ENCODE measurements around the gene CYSTM1. TPM values are rescaled to one million over a fixed set of nuclear protein-coding genes. Genes with fewer than 3 reads are reported as not detected.

Gene CYSTM1
- polyA plus RNA-seq, 1 experiment: 33.1 TPM

DNA sequence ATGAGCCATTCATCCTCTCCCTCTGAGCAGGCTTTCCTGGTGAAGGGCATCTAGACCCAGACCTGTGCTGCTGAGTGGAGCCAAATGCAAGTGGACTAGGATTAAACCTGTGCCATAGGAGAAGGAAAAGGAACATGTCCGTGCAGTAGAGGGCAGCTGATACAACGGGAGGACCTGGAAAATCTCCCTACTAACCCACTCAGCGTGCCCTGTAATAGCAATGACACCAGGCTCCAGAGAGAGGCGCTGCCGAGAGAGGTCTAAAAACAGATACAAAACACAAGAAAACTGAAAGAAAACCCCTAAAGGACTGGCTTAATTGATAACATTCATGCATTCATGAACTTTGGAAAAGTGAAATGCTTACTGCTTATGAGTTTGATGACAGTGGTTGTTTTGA lies 67.1 kb downstream of the CYSTM1 start:
- H3K27me3 ChIP-seq (ENCODE audit: control insufficient read depth, insufficient read depth, low read length): no peaks in the 10 kb centered on the region
- H3K36me3 ChIP-seq (ENCODE audit: control insufficient read depth, insufficient read depth, low read length): no peaks in the 10 kb centered on the region
- no peak overlapping the region for H3K4me3 ChIP-seq (ENCODE audit: low read depth, low read length)
- ChIA-PET POLR2A (no interaction called here), CTCF (interaction anchor here (1.0 to 23.5 kb wide), 4 partner anchors 20 to 121 kb away, joined by 3 to 813 read pairs (median 117); partner anchors contain the start of genes HBEGF and SLC4A9)
- TF ChIP-seq CTCF (IDR thresholded peaks at IDR 0.05; ENCODE audit: insufficient read depth, low read depth, low read length): no peak
- no peak for DNase-seq (ENCODE audit: low read depth)

GRCh38 chr5:140242890-140243585 lies 68.0 kb downstream of the CYSTM1 start:
- Histone ChIP-seq H3K36me3 (ENCODE audit: control insufficient read depth, insufficient read depth, low read length) (no peaks in the 10 kb centered on the region), H3K27me3 (ENCODE audit: control insufficient read depth, insufficient read depth, low read length) (no peaks in the 10 kb centered on the region), H3K4me3 (ENCODE audit: low read depth, low read length) (no peak overlapping the region)
- no peak for DNase-seq (ENCODE audit: low read depth)
- ChIA-PET POLR2A (no interaction called here), CTCF (interaction anchor here (0.6 to 23.5 kb wide), 10 partner anchors 12 to 479 kb away, joined by 3 to 813 read pairs (median 16); partner anchors contain the start of genes HBEGF and SLC4A9)
- no peak for TF ChIP-seq CTCF (IDR thresholded peaks at IDR 0.05; ENCODE audit: insufficient read depth, low read depth, low read length)

DNA sequence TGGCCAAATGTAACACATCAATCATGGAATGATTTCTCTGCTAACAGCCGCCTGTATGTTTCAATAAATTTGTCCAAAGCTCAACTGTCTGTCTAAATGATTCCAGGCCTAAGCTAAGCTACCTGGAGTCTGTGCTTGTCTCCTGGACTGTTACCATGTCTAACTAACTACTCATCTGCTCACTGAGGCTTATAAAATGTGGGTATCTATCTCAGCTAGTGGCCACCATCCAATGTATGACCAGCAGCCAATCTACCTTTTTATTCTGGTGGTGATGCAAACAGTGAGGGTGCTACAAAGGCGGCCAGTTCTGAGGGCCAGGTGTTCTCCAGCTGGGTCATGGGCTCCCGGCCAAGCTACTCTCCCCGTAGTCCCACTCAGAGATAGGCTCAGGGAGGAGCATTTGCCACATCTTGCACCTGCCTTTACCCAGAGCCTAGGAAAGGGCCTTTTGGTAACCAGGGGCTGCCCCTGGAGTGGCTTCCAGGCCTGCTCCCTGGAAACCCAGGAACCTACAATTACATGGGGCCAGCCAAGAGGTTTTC lies 68.8 kb downstream of the CYSTM1 start:
- H3K4me3 ChIP-seq (ENCODE audit: low read depth, low read length): no peak overlapping the region
- no peaks in the 10 kb centered on the region for H3K27me3 ChIP-seq (ENCODE audit: control insufficient read depth, insufficient read depth, low read length)
- no peak for DNase-seq (ENCODE audit: low read depth)
- TF ChIP-seq CTCF (IDR thresholded peaks at IDR 0.05; ENCODE audit: insufficient read depth, low read depth, low read length): no peak
- H3K36me3 ChIP-seq (ENCODE audit: control insufficient read depth, insufficient read depth, low read length): no peaks in the 10 kb centered on the region
- ChIA-PET CTCF (interaction anchor here (0.8 to 23.5 kb wide), 27 partner anchors 11 to 479 kb away, joined by 3 to 813 read pairs (median 5); partner anchors contain the start of genes ANKHD1, HBEGF and SLC4A9), POLR2A (interaction anchor here (0.6 kb wide), 1 partner anchor 9 kb away, joined by 5 read pairs; no protein-coding TSS in a partner anchor)

DNA sequence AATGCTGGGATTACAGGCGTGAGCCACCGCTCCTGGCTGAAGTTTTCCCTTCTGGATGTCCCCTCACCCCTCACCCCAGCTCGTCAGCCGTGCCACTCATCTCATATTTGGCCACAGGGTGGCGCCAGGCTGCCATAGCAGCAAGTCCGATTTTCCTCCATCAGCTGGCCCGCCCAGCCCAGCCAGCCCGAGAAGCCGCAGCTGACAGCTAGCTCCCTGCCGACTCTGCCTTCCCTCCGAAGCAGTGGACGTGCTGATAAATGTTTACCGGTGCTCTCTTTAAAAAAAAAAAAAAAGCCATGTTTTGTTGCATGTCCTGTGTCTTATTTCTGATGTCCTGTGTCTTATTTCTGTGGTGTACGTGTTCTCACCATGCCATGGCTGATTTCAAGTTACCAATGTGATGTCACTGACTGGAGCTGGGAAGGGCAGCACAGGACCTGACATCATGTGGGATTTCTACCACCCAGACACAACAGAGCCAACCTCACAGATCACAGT lies 69.6 kb downstream of the CYSTM1 start:
- Histone ChIP-seq H3K36me3 (ENCODE audit: control insufficient read depth, insufficient read depth, low read length) (no peaks in the 10 kb centered on the region), H3K4me3 (ENCODE audit: low read depth, low read length) (no peak overlapping the region), H3K27me3 (ENCODE audit: control insufficient read depth, insufficient read depth, low read length) (no peaks in the 10 kb centered on the region)
- no peak for DNase-seq (ENCODE audit: low read depth)
- ChIA-PET POLR2A (interaction anchor here (0.6 to 0.7 kb wide), 2 partner anchors 10 to 446 kb away, joined by 5 to 7 read pairs; no protein-coding TSS in a partner anchor), CTCF (interaction anchor here (0.7 to 23.5 kb wide), 29 partner anchors 9 to 478 kb away, joined by 3 to 813 read pairs (median 4); partner anchors contain the start of genes ANKHD1, HBEGF and SLC4A9)
- peak; percentile 86 for TF ChIP-seq CTCF (IDR thresholded peaks at IDR 0.05; ENCODE audit: insufficient read depth, low read depth, low read length)

DNA sequence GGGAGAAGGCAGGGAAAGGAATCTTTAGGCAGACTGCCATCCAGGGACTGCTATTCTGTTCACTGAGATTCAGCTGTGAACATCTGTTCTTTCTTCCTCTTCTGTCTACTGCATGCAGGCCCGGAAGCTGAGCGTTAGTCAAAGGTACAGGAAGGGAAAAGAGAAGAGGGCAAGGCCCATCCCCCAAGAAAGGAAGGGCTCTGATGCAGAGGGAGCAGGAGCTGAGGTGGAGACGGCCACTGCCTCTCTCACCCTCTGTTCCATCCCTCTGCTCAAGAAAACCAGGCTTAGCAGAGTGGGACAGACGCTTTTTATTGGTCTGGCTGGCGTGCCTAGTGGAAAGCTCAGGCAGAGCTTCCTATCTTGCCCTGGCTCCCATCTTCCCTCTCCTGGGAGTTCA lies 70.4 kb downstream of the CYSTM1 start:
- DNase-seq (ENCODE audit: low read depth): no peak
- CTCF ChIA-PET: interaction anchor here (0.7 to 23.5 kb wide), 17 partner anchors 9 to 473 kb away, joined by 3 to 813 read pairs (median 7); partner anchors contain the start of genes ANKHD1, HBEGF and SLC4A9
- Histone ChIP-seq H3K36me3 (ENCODE audit: control insufficient read depth, insufficient read depth, low read length) (no peaks in the 10 kb centered on the region), H3K4me3 (ENCODE audit: low read depth, low read length) (no peak overlapping the region), H3K27me3 (ENCODE audit: control insufficient read depth, insufficient read depth, low read length) (no peaks in the 10 kb centered on the region)
- POLR2A ChIA-PET: interaction anchor here (0.7 to 1.5 kb wide), 2 partner anchors 101 to 445 kb away, joined by 4 to 7 read pairs; partner anchors contain the start of gene HBEGF
- no peak for TF ChIP-seq CTCF (IDR thresholded peaks at IDR 0.05; ENCODE audit: insufficient read depth, low read depth, low read length)
